Measurements from ENCODE around the gene METTL21A. TPM values are rescaled to one million over a fixed set of nuclear protein-coding genes. Genes with fewer than 3 reads are reported as not detected.

METTL21A gene
- total and polyA plus RNA-seq, 2 experiments from 2014 or later: 22.0 to 23.3 TPM

DNA sequence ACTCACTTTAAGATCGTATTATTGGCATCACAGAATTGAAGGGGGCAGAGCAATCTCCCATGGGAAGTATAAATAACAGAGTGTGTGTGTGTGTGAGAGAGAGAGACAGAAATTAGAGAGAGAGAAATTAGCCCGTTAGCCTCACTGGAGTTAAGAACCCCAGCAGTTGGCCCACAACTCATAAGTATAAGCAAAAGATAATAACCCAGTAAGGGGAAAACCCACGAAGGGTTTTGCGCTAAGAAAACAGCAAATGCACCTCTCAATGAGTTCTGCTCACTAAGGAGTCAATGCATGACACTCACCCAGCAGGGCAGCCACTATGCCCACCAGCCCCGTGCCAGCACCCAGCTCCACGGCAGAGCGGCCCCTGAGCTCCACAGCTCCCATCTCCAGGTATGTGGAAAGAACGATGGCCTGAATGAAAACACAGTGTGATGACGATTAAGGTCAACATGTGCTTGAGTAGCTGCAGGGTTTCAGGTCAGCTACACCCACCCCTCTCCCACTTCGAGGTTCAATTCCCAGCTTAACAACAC lies 3.6 kb downstream of the METTL21A start:
- peaks cover 16% of the 10 kb centered on the region for H3F3A ChIP-seq (ENCODE audit: insufficient read depth)
- DNase-seq: no peak
- no peaks in the 10 kb centered on the region for H4K20me1 ChIP-seq (ENCODE audit: insufficient read depth)
- H3K36me3 ChIP-seq (ENCODE audit: low read depth): no peaks in the 10 kb centered on the region
- no peak overlapping the region for H2AFZ ChIP-seq
- TF ChIP-seq EZH2phosphoT487 (IDR thresholded peaks at IDR 0.05; ENCODE audit: insufficient read depth, low read depth) (no peak), EZH2 (IDR thresholded peaks at IDR 0.05; ENCODE audit: insufficient read depth, poor library complexity, severe bottlenecking) (no peak)
- H3K4me2 ChIP-seq (ENCODE audit: unreplicated experiment): no peak overlapping the region
- H3K9ac ChIP-seq: no peak overlapping the region
- in situ Hi-C loops (cut with MboI): no loop called here
- H3K9me2 ChIP-seq (ENCODE audit: insufficient read depth): no peaks in the 10 kb centered on the region
- no peak overlapping the region for H3K4me3 ChIP-seq
- H3K9me3 ChIP-seq (ENCODE audit: low read depth): no peaks in the 10 kb centered on the region
- no peaks in the 10 kb centered on the region for H3K27me3 ChIP-seq (replicated peaks; ENCODE audit: insufficient read depth)
- H3K4me1 ChIP-seq (ENCODE audit: insufficient read depth): peaks cover 23% of the 10 kb centered on the region
- H3K27ac ChIP-seq: no peak overlapping the region
- H3K79me2 ChIP-seq (ENCODE audit: insufficient read depth): peaks cover 10% of the 10 kb centered on the region; the same call in 1 of the 2 replicates
- 96 to 98% methylated on average over 10 of the region's 10 CpGs for WGBS, 2 experiments (ENCODE audit: low coverage in 1 of 2, low lambda C conversion rate in 2 of 2, missing lambda C conversion rate in 2 of 2)

DNA sequence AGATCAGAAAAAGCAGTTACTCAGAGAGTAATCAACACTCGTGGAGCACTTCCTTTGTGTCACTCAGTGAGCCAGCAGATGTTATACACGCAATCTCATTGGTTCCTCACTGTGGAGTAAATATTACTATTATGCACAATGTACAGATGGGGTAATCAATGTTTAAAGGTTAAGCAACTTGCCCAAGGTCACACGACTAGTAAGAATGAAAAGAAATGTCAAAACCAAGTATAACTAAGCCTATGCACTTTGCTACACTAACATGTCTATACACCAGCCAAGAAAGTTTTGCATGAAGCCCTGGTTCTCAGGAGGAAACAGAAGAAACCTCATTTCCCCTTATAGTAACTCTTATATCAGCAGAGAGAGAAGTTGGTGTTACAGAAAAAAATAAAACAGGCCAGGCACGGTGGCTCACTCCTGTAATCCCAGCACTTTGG lies 5.4 kb downstream of the METTL21A start:
- H2AFZ ChIP-seq: no peak overlapping the region
- 63 to 65% methylated on average over 4 of the region's 4 CpGs for WGBS, 2 experiments (ENCODE audit: low coverage in 1 of 2, low lambda C conversion rate in 2 of 2, missing lambda C conversion rate in 2 of 2)
- H3K9me3 ChIP-seq (ENCODE audit: low read depth): no peaks in the 10 kb centered on the region
- no peak overlapping the region for H3K9ac ChIP-seq
- no peaks in the 10 kb centered on the region for H4K20me1 ChIP-seq (ENCODE audit: insufficient read depth)
- no peak overlapping the region for H3K4me3 ChIP-seq
- 0 out of 2 replicates have a peak, but pooled peaks cover 2% of the 10 kb centered on the region for H3K36me3 ChIP-seq (ENCODE audit: low read depth)
- H3K79me2 ChIP-seq (ENCODE audit: insufficient read depth): peaks cover 10% of the 10 kb centered on the region; the same call in 1 of the 2 replicates
- no peak for TF ChIP-seq EZH2 (IDR thresholded peaks at IDR 0.05; ENCODE audit: insufficient read depth, poor library complexity, severe bottlenecking)
- TF ChIP-seq EZH2phosphoT487 (IDR thresholded peaks at IDR 0.05; ENCODE audit: insufficient read depth, low read depth): no peak
- H3F3A ChIP-seq (ENCODE audit: insufficient read depth): peaks cover 27% of the 10 kb centered on the region
- no peak overlapping the region for H3K4me2 ChIP-seq (ENCODE audit: unreplicated experiment)
- in situ Hi-C loops (cut with MboI): no loop called here
- H3K9me2 ChIP-seq (ENCODE audit: insufficient read depth): no peaks in the 10 kb centered on the region
- H3K4me1 ChIP-seq (ENCODE audit: insufficient read depth): peaks cover 34% of the 10 kb centered on the region
- DNase-seq: no peak
- H3K27me3 ChIP-seq (replicated peaks; ENCODE audit: insufficient read depth): no peaks in the 10 kb centered on the region
- no peak overlapping the region for H3K27ac ChIP-seq

DNA sequence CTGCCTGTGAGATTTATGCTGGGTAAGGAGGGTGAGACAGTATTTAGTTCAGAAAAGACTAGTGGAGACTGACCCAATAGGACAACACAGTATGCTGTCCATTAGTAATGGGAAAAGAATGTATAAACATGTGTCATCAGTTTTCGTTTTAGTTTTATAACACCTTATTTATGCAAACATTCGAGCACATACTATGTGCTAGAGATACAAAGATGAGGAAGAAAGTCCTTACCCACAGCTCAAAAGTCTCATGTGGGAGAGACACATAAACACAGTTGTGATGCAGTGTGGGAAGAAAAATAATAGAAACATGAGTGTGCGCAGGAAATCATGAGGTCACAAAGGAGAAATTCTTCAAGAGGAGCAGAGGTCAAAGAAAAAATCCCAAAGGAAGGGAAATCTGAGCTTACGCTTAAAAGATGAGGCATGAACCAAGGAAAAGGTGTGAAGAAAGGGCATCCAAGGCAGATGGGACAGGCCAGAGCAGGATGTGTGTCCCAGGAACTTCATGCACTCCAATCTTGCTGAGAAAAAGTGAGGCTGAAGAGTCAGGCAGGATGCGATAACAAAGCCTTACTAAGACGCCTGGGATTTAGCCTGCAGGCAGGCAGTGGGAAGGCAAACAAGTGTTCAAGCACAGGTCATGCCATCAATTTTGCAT lies 8.1 kb downstream of the METTL21A start:
- peak overlapping the region; percentile 80 for H3K4me2 ChIP-seq (ENCODE audit: unreplicated experiment)
- H3K9me3 ChIP-seq (ENCODE audit: low read depth): no peaks in the 10 kb centered on the region
- H3K27me3 ChIP-seq (replicated peaks; ENCODE audit: insufficient read depth): no peaks in the 10 kb centered on the region
- 0 out of 2 replicates have a peak, but pooled peaks cover 3% of the 10 kb centered on the region for H3K36me3 ChIP-seq (ENCODE audit: low read depth)
- in situ Hi-C loops (cut with MboI): no loop called here
- TF ChIP-seq EZH2 (IDR thresholded peaks at IDR 0.05; ENCODE audit: insufficient read depth, poor library complexity, severe bottlenecking): no peak
- no peak for TF ChIP-seq EZH2phosphoT487 (IDR thresholded peaks at IDR 0.05; ENCODE audit: insufficient read depth, low read depth)
- no peaks in the 10 kb centered on the region for H3K79me2 ChIP-seq (ENCODE audit: insufficient read depth)
- no peaks in the 10 kb centered on the region for H3K9me2 ChIP-seq (ENCODE audit: insufficient read depth)
- peak overlapping the region; percentile 20 for H2AFZ ChIP-seq
- DNase-seq: peak; percentile 86
- H4K20me1 ChIP-seq (ENCODE audit: insufficient read depth): no peaks in the 10 kb centered on the region
- peaks cover 27% of the 10 kb centered on the region for H3K4me1 ChIP-seq (ENCODE audit: insufficient read depth)
- H3K27ac ChIP-seq: peak overlapping the region; percentile 97
- 15 to 18% methylated on average over 6 of the region's 6 CpGs for WGBS, 2 experiments (ENCODE audit: low coverage in 1 of 2, low lambda C conversion rate in 2 of 2, missing lambda C conversion rate in 2 of 2)
- H3K4me3 ChIP-seq: peak overlapping the region; percentile 49
- H3K9ac ChIP-seq: peak overlapping the region; percentile 75
- peaks cover 27% of the 10 kb centered on the region for H3F3A ChIP-seq (ENCODE audit: insufficient read depth)

DNA sequence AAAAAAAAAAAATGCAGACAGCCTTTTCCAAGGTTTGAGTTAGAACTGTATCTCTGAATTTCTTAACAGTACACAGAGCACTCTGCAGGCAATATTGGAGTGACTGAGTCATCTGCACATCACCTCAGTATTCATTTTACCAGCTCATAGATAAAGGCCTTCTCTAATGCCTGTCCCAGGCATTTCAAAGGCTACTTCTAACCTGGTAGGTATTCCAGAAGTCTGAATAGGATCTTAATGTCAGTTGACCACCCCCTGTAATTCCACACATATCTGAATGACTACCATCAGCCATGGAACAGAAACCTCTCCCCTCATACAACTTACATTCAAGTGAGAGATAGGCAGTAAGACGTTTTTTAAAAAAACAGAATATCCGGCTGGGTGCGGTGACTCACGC lies 9.0 kb downstream of the METTL21A start:
- 51 to 56% methylated on average over 4 of the region's 4 CpGs for WGBS, 2 experiments (ENCODE audit: low coverage in 1 of 2, low lambda C conversion rate in 2 of 2, missing lambda C conversion rate in 2 of 2)
- H3K27ac ChIP-seq: peak overlapping the region; percentile 97
- no peak overlapping the region for H3K4me3 ChIP-seq
- no peak overlapping the region for H2AFZ ChIP-seq
- peak overlapping the region; percentile 75 for H3K9ac ChIP-seq
- H3F3A ChIP-seq (ENCODE audit: insufficient read depth): peaks cover 27% of the 10 kb centered on the region
- H3K9me2 ChIP-seq (ENCODE audit: insufficient read depth): no peaks in the 10 kb centered on the region
- H3K9me3 ChIP-seq (ENCODE audit: low read depth): no peaks in the 10 kb centered on the region
- peak overlapping the region; percentile 80 for H3K4me2 ChIP-seq (ENCODE audit: unreplicated experiment)
- H3K27me3 ChIP-seq (replicated peaks; ENCODE audit: insufficient read depth): no peaks in the 10 kb centered on the region
- peak; percentile 73 for DNase-seq
- H3K4me1 ChIP-seq (ENCODE audit: insufficient read depth): peaks cover 27% of the 10 kb centered on the region
- 0 out of 2 replicates have a peak, but pooled peaks cover 3% of the 10 kb centered on the region for H3K36me3 ChIP-seq (ENCODE audit: low read depth)
- in situ Hi-C loops (cut with MboI): no loop called here
- H4K20me1 ChIP-seq (ENCODE audit: insufficient read depth): no peaks in the 10 kb centered on the region
- TF ChIP-seq EZH2phosphoT487 (IDR thresholded peaks at IDR 0.05; ENCODE audit: insufficient read depth, low read depth): no peak
- no peak for TF ChIP-seq EZH2 (IDR thresholded peaks at IDR 0.05; ENCODE audit: insufficient read depth, poor library complexity, severe bottlenecking)
- no peaks in the 10 kb centered on the region for H3K79me2 ChIP-seq (ENCODE audit: insufficient read depth)
